Endothelial cell of umbilical vein (primary cell): Measurements from ENCODE around the gene CCDC91. TPM values are rescaled to one million over a fixed set of nuclear protein-coding genes. Genes with fewer than 3 reads are reported as not detected.

Source experiments
- BruUV-seq: library from RNA; stranded (reverse); fragments of 400-500 nt; replicated peaks from 2 replicates; lab custom pipeline; 2021; lab: Mats Ljungman, UMichigan
- CTCF ChIA-PET: fragments of 300-600, 350-600 bp; sonication (Branson Sonifier 250); formaldehyde crosslinking; loops from one replicate; lab custom pipeline; 2021; ENCODE audit warnings: antibody characterized with exemption, inconsistent platforms; lab: Charles Lee
- POLR2A ChIA-PET: fragments of 300-600, 350-600 bp; sonication (Branson Sonifier 250); formaldehyde crosslinking; loops from one replicate; lab custom pipeline; 2021; ENCODE audit warnings: antibody characterized with exemption, inconsistent platforms; lab: Charles Lee
- DNase-seq: peaks from one replicate; pipeline ENCODE4 v3.0.0-alpha.2; 2011; ENCODE audit warnings: low read depth, low spot score
- FAIRE-seq: peaks from 2 replicates; lab custom pipeline; 2011; peaks lifted over from hg19 to GRCh38; lab: Jason Lieb, UNC
- H2AFZ ChIP-seq: 2 replicates; pipeline ENCODE4 v1.6.0; 2012; ENCODE audit warnings: low read depth, low read length, control low read depth, inconsistent platforms
- H3K27ac ChIP-seq: 2 replicates; pipeline ENCODE4 v1.5.1; 2011; ENCODE audit warnings: low read depth, mild to moderate bottlenecking, control low read depth, low read length, moderate library complexity; ENCODE audit not compliant: insufficient read depth
- H3K27me3 ChIP-seq, 2 experiments: 2 replicates each; pipeline versions ENCODE4 v1.6.0 to v1.6.1; 2011; ENCODE audit warnings: low read length in 2 of 2, mixed read lengths in 1 of 2; ENCODE audit not compliant: control insufficient read depth in 2 of 2, insufficient read depth in 2 of 2
- H3K36me3 ChIP-seq, 2 experiments: 2 replicates in 1 of 2; 3 replicates in 1 of 2; pipeline ENCODE4 v1.5.1; 2011; ENCODE audit warnings: low read length in 2 of 2, mild to moderate bottlenecking in 1 of 2, moderate library complexity in 1 of 2; ENCODE audit not compliant: control insufficient read depth in 2 of 2, insufficient read depth in 2 of 2; ENCODE audit errors: extremely low read depth in 1 of 2
- H3K4me1 ChIP-seq: 3 replicates; pipeline ENCODE4 v1.5.1; 2011; ENCODE audit warnings: mild to moderate bottlenecking, low read length; ENCODE audit not compliant: control insufficient read depth, insufficient read depth; ENCODE audit errors: extremely low read depth
- H3K4me2 ChIP-seq: 2 replicates; pipeline ENCODE4 v1.6.1; 2011; ENCODE audit warnings: low read length, control low read depth, mixed read lengths; ENCODE audit not compliant: insufficient read depth
- H3K4me3 ChIP-seq, 3 experiments: fragments of 200-600 bp in 1 of 3; sonication (generic), shearing (Covaris generic) in 1 of 3; replicated peaks in 1 of 3; 2 replicates each; pipeline ENCODE4 v1.5.1; 2011 to 2016; ENCODE audit warnings: control low read depth in 3 of 3, low read length in 3 of 3, mild to moderate bottlenecking in 2 of 3, inconsistent platforms in 1 of 3, low read depth in 1 of 3, moderate library complexity in 1 of 3; ENCODE audit not compliant: insufficient read depth in 1 of 3
- H3K79me2 ChIP-seq: 2 replicates; pipeline ENCODE4 v1.6.0; 2012; ENCODE audit warnings: low read length, inconsistent platforms; ENCODE audit not compliant: control insufficient read depth, insufficient read depth
- H3K9ac ChIP-seq: replicated peaks from 2 replicates; pipeline ENCODE3; 2011; ENCODE audit warnings: low read length, control low read depth; ENCODE audit not compliant: insufficient read depth; ENCODE audit errors: extremely low read depth
- H3K9me1 ChIP-seq: replicated peaks from 3 replicates; pipeline ENCODE4 v1.6.0; 2011; ENCODE audit warnings: mild to moderate bottlenecking, low read length; ENCODE audit not compliant: control insufficient read depth, insufficient read depth; ENCODE audit errors: extremely low read depth
- H3K9me3 ChIP-seq: replicated peaks from 2 replicates; pipeline ENCODE4 v1.5.1; 2012; ENCODE audit warnings: low read length, inconsistent platforms; ENCODE audit not compliant: control insufficient read depth, insufficient read depth
- H4K20me1 ChIP-seq: replicated peaks from 2 replicates; pipeline ENCODE3; 2011; ENCODE audit warnings: mild to moderate bottlenecking, low read length; ENCODE audit not compliant: control insufficient read depth, insufficient read depth; ENCODE audit errors: extremely low read depth
- EZH2 ChIP-seq: IDR thresholded peaks from 2 replicates; pipeline ENCODE4 v1.6.1; 2012; ENCODE audit warnings: borderline replicate concordance, low read depth, mild to moderate bottlenecking, moderate library complexity, low read length, inconsistent platforms; ENCODE audit not compliant: severe bottlenecking
- FOS ChIP-seq: IDR thresholded peaks from 2 replicates; pipeline ENCODE4 v1.6.1; 2011; ENCODE audit warnings: mild to moderate bottlenecking, low read length, moderate library complexity, borderline replicate concordance; ENCODE audit not compliant: insufficient read depth
- GATA2 ChIP-seq: IDR thresholded peaks from 2 replicates; pipeline ENCODE4 v1.7.0; 2011; ENCODE audit warnings: low read depth, mild to moderate bottlenecking, moderate library complexity, mixed read lengths, low read length; ENCODE audit not compliant: insufficient read length, insufficient read depth
- JUN ChIP-seq: IDR thresholded peaks from 2 replicates; pipeline ENCODE4 v1.6.1; 2011; ENCODE audit warnings: borderline replicate concordance, low read depth; ENCODE audit not compliant: insufficient read length, insufficient read depth
- MYC ChIP-seq: IDR thresholded peaks from one replicate; pipeline ENCODE4 v1.6.1; 2011; ENCODE audit warnings: mild to moderate bottlenecking, low read depth, low read length
- POLR2A ChIP-seq: IDR thresholded peaks from 2 replicates; pipeline ENCODE4 v1.6.1; 2012; ENCODE audit warnings: low read depth, mild to moderate bottlenecking, control low read depth, low read length
- POLR2AphosphoS5 ChIP-seq: IDR thresholded peaks from 2 replicates; pipeline ENCODE4 v1.6.1; 2012; ENCODE audit warnings: low read depth, mild to moderate bottlenecking, control low read depth, low read length, moderate library complexity; ENCODE audit not compliant: insufficient read depth
- dilution Hi-C: fragments of 300-500 bp; cut with MboI; formaldehyde crosslinking; loops from one replicate; pipeline ENCODE4 v1.15.0; 2019; ENCODE audit warnings: low sequenced_read_pairs; ENCODE audit not compliant: extremely low pct_ligation_motif_present
- intact Hi-C: fragments of 100-400 bp; cut with micrococcal nuclease; formaldehyde crosslinking; loops from one replicate; pipeline ENCODE4 v1.10.0; 2022
- polyA plus RNA-seq, 4 experiments: library from polyadenylated mRNA; depleted of rRNA in 3 of 4; stranded (reverse) in 3 of 4; unstranded in 1 of 4; fragments of >200 nt; gene quantifications; 2 replicates each; pipeline versions ENCODE4 v1.2.1 to v1.2.3, GENCODE V29; 2011 to 2012; ENCODE audit warnings: missing spikeins in 1 of 4
- total RNA-seq: library from RNA; stranded (reverse); gene quantifications from 2 replicates; pipeline ENCODE4 v1.2.3, GENCODE V29; 2021
- TF ChIP-seq, protein P1 (sequence below), 2 donors: IDR thresholded peaks; 1 replicate in 1 of 2; 2 replicates in 1 of 2; pipeline ENCODE4 v1.5.1; 2011; ENCODE audit warnings: low read length in 2 of 2, mild to moderate bottlenecking in 2 of 2, moderate library complexity in 2 of 2, control low read depth in 1 of 2, inconsistent platforms in 1 of 2, low read depth in 1 of 2; ENCODE audit not compliant: insufficient read depth in 1 of 2; ENCODE audit errors: extremely low read depth in 1 of 2
- TF ChIP-seq, protein P2 (sequence below): IDR thresholded peaks from 2 replicates; pipeline ENCODE4 v1.6.1; 2011; ENCODE audit not compliant: insufficient read depth, insufficient read length

Gene CCDC91
- total and polyA plus RNA-seq, 2 donors (not counting 3 experiments of a cell fraction or from before 2014, with no cell fraction given): 3.8 to 10.5 TPM

DNA sequence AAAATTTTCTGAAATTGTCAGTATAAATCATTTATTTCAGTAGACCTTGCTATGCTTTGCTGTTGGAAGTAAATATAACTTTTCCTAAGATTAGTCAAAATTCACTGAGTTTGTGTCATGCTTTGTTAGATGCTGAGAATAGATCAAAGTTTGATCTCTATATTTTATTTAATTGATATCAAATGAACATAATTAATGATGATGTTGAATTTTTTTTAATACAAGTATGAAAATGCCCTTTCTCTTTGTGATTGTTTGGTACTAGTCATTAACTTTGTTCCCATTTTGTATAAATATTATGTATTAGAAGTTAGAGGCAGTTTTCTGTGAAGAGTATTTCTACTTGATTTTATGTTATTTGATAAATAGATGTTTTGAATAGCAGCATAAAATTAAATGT lies 45.7 kb downstream of the CCDC91 start:
- Histone ChIP-seq H2AFZ (no peak overlapping the region), H3K9me1 (no peaks in the 10 kb centered on the region), H3K4me2 (no peak overlapping the region), H4K20me1 (no peaks in the 10 kb centered on the region), H3K79me2 (no peaks in the 10 kb centered on the region), H3K9me3 (no peaks in the 10 kb centered on the region), H3K27ac (no peak overlapping the region), H3K4me1 (no peaks in the 10 kb centered on the region), H3K27me3 (no peaks in the 10 kb centered on the region), H3K4me3 (no peak overlapping the region), H3K9ac (no peak overlapping the region), H3K36me3 (no peaks in the 10 kb centered on the region)
- dilution Hi-C loops (no loop called here), intact Hi-C loops (no loop called here)
- ChIA-PET POLR2A (interaction anchor here (0.6 kb wide), 1 partner anchor 566 kb away, joined by 3 read pairs; no protein-coding TSS in a partner anchor), CTCF (interaction anchor here (1.0 kb wide), 1 partner anchor 636 kb away, joined by 3 read pairs; no protein-coding TSS in a partner anchor)
- no peak for DNase-seq
- no peak for FAIRE-seq
- no peak for TF ChIP-seq POLR2A
- TF ChIP-seq, protein P1, sequence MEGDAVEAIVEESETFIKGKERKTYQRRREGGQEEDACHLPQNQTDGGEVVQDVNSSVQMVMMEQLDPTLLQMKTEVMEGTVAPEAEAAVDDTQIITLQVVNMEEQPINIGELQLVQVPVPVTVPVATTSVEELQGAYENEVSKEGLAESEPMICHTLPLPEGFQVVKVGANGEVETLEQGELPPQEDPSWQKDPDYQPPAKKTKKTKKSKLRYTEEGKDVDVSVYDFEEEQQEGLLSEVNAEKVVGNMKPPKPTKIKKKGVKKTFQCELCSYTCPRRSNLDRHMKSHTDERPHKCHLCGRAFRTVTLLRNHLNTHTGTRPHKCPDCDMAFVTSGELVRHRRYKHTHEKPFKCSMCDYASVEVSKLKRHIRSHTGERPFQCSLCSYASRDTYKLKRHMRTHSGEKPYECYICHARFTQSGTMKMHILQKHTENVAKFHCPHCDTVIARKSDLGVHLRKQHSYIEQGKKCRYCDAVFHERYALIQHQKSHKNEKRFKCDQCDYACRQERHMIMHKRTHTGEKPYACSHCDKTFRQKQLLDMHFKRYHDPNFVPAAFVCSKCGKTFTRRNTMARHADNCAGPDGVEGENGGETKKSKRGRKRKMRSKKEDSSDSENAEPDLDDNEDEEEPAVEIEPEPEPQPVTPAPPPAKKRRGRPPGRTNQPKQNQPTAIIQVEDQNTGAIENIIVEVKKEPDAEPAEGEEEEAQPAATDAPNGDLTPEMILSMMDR (IDR thresholded peaks at IDR 0.05; ENCODE audit: extremely low read depth in 1 of 2, insufficient read depth in 1 of 2, low read depth in 1 of 2, low read length in 2 of 2): no peak
- TF ChIP-seq EZH2: no peak
- TF ChIP-seq JUN: no peak
- TF ChIP-seq GATA2: no peak
- no peak for TF ChIP-seq MYC
- no peak for TF ChIP-seq POLR2AphosphoS5
- no peak for TF ChIP-seq FOS
- TF ChIP-seq, protein P2, sequence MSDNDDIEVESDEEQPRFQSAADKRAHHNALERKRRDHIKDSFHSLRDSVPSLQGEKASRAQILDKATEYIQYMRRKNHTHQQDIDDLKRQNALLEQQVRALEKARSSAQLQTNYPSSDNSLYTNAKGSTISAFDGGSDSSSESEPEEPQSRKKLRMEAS: no peak
- no TSS peak for BruUV-seq
